ENCODE measurements around the gene EXOSC6. TPM values are rescaled to one million over a fixed set of nuclear protein-coding genes. Genes with fewer than 3 reads are reported as not detected.
A peak's percentile ranks its signal among the peaks of the same experiment; 100 is the strongest.

Gene EXOSC6
- total RNA-seq, 1 experiment from 2014 or later, result 49.8 TPM

GRCh38 chr16:70254965-70255286 is 3.2 kb upstream of the EXOSC6 start:
- ChIA-PET POLR2A (no interaction called here), CTCF (interaction anchor here (0.5 to 0.9 kb wide), 3 partner anchors 9 to 398 kb away, joined by 3 read pairs; no protein-coding TSS in a partner anchor)
- peaks cover 95% of the 10 kb centered on the region for H3K36me3 Mint-ChIP-seq (ENCODE audit: insufficient read depth, unreplicated experiment)
- H3K27ac Mint-ChIP-seq (ENCODE audit: low read depth, unreplicated experiment), result no peak overlapping the region
- DNase-seq (ENCODE audit: unreplicated experiment), result no peak
- intact Hi-C loops (cut with micrococcal nuclease), result no loop called here
- no TSS peak for BruUV-seq (replicated peaks)
- no peak overlapping the region for H3K4me3 Mint-ChIP-seq (ENCODE audit: unreplicated experiment)
- H3K9me3 Mint-ChIP-seq (ENCODE audit: unreplicated experiment), result no peaks in the 10 kb centered on the region
- H3K27me3 Mint-ChIP-seq (ENCODE audit: insufficient read depth, unreplicated experiment), result no peaks in the 10 kb centered on the region
- H3K4me1 Mint-ChIP-seq (ENCODE audit: insufficient read depth, unreplicated experiment), result no peaks in the 10 kb centered on the region
- no peak for TF ChIP-seq CTCF (IDR thresholded peaks at IDR 0.05; ENCODE audit: unreplicated experiment)

DNA sequence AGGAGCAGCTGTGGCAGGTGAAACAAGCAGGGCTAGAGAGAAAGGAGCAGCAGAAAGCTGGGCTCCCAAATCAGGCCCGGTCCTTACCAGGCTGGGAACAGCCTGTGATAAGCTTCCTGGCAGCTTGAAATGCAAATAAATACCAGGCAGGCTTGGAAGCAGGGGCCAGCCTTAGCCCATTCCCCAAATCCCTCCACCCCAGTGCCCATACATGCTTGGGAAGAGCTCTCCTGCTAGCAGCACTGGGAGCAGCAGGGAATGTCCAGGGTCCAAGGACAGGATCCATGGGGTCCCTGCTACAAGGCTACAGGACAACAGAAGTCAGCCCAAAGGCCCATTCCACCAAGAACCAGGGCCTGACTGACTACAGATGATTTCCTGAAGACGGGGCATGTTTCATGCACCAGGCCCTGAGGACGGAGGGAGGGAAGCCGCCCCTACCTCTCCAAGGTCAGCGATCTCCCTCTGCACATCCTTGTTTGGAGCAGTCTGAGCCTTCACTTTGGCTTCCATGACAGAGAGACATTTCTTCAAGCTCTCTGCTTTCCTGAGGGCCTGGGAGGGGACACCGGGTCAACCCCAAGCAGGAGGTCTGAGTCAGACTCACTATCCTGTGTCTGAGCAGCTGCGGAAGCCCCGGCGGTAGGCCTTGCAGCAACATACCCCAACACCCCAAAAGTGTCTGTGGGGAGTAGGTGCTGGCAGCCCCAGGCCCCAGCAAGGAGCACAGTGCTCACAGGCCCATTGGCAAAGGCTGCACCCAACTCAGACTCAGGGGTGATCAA is 2.6 kb upstream of the EXOSC6 start:
- no peaks in the 10 kb centered on the region for H3K9me3 Mint-ChIP-seq (ENCODE audit: unreplicated experiment)
- H3K27me3 Mint-ChIP-seq (ENCODE audit: insufficient read depth, unreplicated experiment), result no peaks in the 10 kb centered on the region
- POLR2A ChIA-PET, result no interaction called here
- no peak overlapping the region for H3K27ac Mint-ChIP-seq (ENCODE audit: low read depth, unreplicated experiment)
- no peak for TF ChIP-seq CTCF (IDR thresholded peaks at IDR 0.05; ENCODE audit: unreplicated experiment)
- H3K4me1 Mint-ChIP-seq (ENCODE audit: insufficient read depth, unreplicated experiment), result no peaks in the 10 kb centered on the region
- CTCF ChIA-PET, result interaction anchor here (0.5 to 1.6 kb wide), 10 partner anchors 9 to 399 kb away, joined by 3 to 6 read pairs (median 3); no protein-coding TSS in a partner anchor
- no TSS peak for BruUV-seq (replicated peaks)
- DNase-seq (ENCODE audit: unreplicated experiment), result no peak
- no peak overlapping the region for H3K4me3 Mint-ChIP-seq (ENCODE audit: unreplicated experiment)
- intact Hi-C loops (cut with micrococcal nuclease), result no loop called here
- peaks cover 94% of the 10 kb centered on the region for H3K36me3 Mint-ChIP-seq (ENCODE audit: insufficient read depth, unreplicated experiment)

DNA sequence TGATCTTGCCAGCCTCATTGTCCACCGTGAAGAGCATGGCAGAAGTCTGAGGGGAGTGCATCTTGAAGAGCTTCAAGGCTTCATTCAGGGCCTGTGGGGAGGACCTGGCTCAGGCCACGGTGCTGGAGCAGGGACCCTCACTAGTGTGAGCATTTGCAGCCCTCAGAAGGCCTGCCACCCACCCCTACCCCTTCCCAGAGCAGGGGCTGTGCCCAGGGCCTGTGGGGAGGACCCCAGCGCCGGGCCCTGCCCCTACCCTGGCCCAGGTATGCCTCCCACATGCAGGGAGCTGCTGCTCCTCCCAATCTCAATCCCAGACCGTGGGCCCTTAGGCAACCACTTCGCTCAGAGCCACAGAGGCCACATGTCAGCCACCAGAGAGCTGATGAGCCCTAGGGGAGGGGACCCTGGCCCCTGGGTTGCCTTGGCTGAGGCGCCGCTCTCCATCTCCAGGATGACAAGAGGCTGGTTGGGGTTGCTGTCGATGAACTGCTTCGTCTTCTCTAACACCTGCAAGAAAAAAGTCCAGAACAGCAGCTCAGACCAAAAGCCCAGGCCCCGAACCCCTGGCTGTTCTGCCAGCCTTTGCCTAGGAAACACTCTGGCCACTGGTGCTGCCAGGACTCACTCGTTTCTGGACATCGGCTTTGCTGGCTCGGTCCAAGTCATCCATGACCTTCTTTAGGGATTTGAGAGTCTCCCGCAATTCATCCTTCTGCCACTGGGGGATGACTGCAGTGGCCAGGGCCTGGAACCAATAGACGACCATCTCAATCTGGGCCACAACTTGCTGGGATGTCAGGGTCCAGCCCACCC is 1.8 kb upstream of the EXOSC6 start:
- Mint-ChIP-seq H3K36me3 (ENCODE audit: insufficient read depth, unreplicated experiment) (peaks cover 92% of the 10 kb centered on the region), H3K9me3 (ENCODE audit: unreplicated experiment) (no peaks in the 10 kb centered on the region), H3K4me1 (ENCODE audit: insufficient read depth, unreplicated experiment) (no peaks in the 10 kb centered on the region), H3K27me3 (ENCODE audit: insufficient read depth, unreplicated experiment) (no peaks in the 10 kb centered on the region), H3K4me3 (ENCODE audit: unreplicated experiment) (no peak overlapping the region), H3K27ac (ENCODE audit: low read depth, unreplicated experiment) (no peak overlapping the region)
- peak; percentile 39 for TF ChIP-seq CTCF (IDR thresholded peaks at IDR 0.05; ENCODE audit: unreplicated experiment)
- intact Hi-C loops (cut with micrococcal nuclease), result no loop called here
- ChIA-PET CTCF (interaction anchor here (0.6 to 1.6 kb wide), 10 partner anchors 10 to 785 kb away, joined by 3 to 6 read pairs (median 4); no protein-coding TSS in a partner anchor), POLR2A (no interaction called here)
- no TSS peak for BruUV-seq (replicated peaks)
- peak; percentile 46 for DNase-seq (ENCODE audit: unreplicated experiment)

GRCh38 chr16:70252355-70252988 is 732 bp upstream of the EXOSC6 start:
- no peaks in the 10 kb centered on the region for H3K27me3 Mint-ChIP-seq (ENCODE audit: insufficient read depth, unreplicated experiment)
- no peaks in the 10 kb centered on the region for H3K9me3 Mint-ChIP-seq (ENCODE audit: unreplicated experiment)
- BruUV-seq (replicated peaks), result TSS peak; percentile 58
- intact Hi-C loops (cut with micrococcal nuclease), result no loop called here
- DNase-seq (ENCODE audit: unreplicated experiment), result no peak
- POLR2A ChIA-PET, result interaction anchor here (0.7 to 2.9 kb wide), 7 partner anchors 9 to 386 kb away, joined by 3 to 16 read pairs (median 7); partner anchors contain the start of genes AARS1, DDX19A and DDX19B
- peak; percentile 48 for TF ChIP-seq CTCF (IDR thresholded peaks at IDR 0.05; ENCODE audit: unreplicated experiment)
- peaks cover 81% of the 10 kb centered on the region for H3K36me3 Mint-ChIP-seq (ENCODE audit: insufficient read depth, unreplicated experiment)
- peak overlapping the region; percentile 83 for H3K27ac Mint-ChIP-seq (ENCODE audit: low read depth, unreplicated experiment)
- CTCF ChIA-PET, result interaction anchor here (0.6 to 1.7 kb wide), 12 partner anchors 9 to 1612 kb away, joined by 3 to 7 read pairs (median 4); no protein-coding TSS in a partner anchor
- H3K4me3 Mint-ChIP-seq (ENCODE audit: unreplicated experiment), result peak overlapping the region; percentile 79
- H3K4me1 Mint-ChIP-seq (ENCODE audit: insufficient read depth, unreplicated experiment), result no peaks in the 10 kb centered on the region
